Aorta (tissue), 5 donors: ENCODE data around the gene DNAJB13. TPM values are rescaled to one million over a fixed set of nuclear protein-coding genes. Genes with fewer than 3 reads are reported as not detected.

Experiments
- ATAC-seq: fragments of 200-7000 bp; cut with Tn5 transposase; one replicate; pipeline ENCODE4 v1.9.1; 2022; ENCODE audit warnings: moderate library complexity; ENCODE audit not compliant: low FRiP score
- DNase-seq, 2 donors: peaks; one replicate each; pipeline ENCODE4 v3.0.0-alpha.2; 2020
- H3K27ac ChIP-seq, 2 donors: one replicate each; pipeline ENCODE4 v1.5.1; 2013; ENCODE audit warnings: low read length in 2 of 2, mild to moderate bottlenecking in 2 of 2, moderate library complexity in 2 of 2, control low read depth in 1 of 2, inconsistent platforms in 1 of 2, low read depth in 1 of 2
- H3K27me3 ChIP-seq, 2 donors: one replicate each; pipeline ENCODE4 v1.6.1; 2013; ENCODE audit warnings: control low read depth in 1 of 2, low read length in 1 of 2, mild to moderate bottlenecking in 1 of 2, moderate library complexity in 1 of 2; ENCODE audit not compliant: insufficient read depth in 2 of 2, control insufficient read depth in 1 of 2
- H3K36me3 ChIP-seq, 2 donors: one replicate each; pipeline ENCODE4 v1.6.1; 2013; ENCODE audit warnings: control low read depth in 1 of 2, low read length in 1 of 2, mild to moderate bottlenecking in 1 of 2; ENCODE audit not compliant: insufficient read depth in 2 of 2, control insufficient read depth in 1 of 2
- H3K4me1 ChIP-seq, 2 donors: one replicate each; pipeline ENCODE4 v1.6.1; 2013; ENCODE audit warnings: low read length in 2 of 2, control low read depth in 1 of 2, mild to moderate bottlenecking in 1 of 2, moderate library complexity in 1 of 2; ENCODE audit not compliant: insufficient read depth in 2 of 2, control insufficient read depth in 1 of 2
- H3K4me3 ChIP-seq, 2 donors: one replicate each; pipeline ENCODE4 v1.5.1; 2013; ENCODE audit warnings: low read length in 2 of 2, control low read depth in 1 of 2, mild to moderate bottlenecking in 1 of 2
- H3K9me3 ChIP-seq: one replicate; pipeline ENCODE4 v1.6.1; 2013; ENCODE audit warnings: mild to moderate bottlenecking, low read length; ENCODE audit not compliant: control insufficient read depth
- WGBS, 2 donors: extraction: QIAGEN DNeasy Blood & Tissue Kit; methylation state at CpG; one replicate each; pipeline ENCODE4 v1.1.7; 2013; 5-methylcytosine and 5-hydroxymethylcytosine counted together
- intact Hi-C, 2 donors: fragments of 100-400 bp; cut with DNase I; formaldehyde crosslinking; loops; one replicate each; pipeline versions ENCODE4 v1.14.2 to v1.15.0; 2022
- polyA plus RNA-seq, 2 donors: library from polyadenylated mRNA; stranded (reverse); fragments of 200-250 nt; gene quantifications; one replicate each; pipeline ENCODE4 v1.2.3, GENCODE V29; 2013
- total RNA-seq, 2 donors: library from RNA; stranded (reverse); fragmentation: NEBNext Ultra II Directional; extraction: Animal tissue kit (Norgen Biotek cat#: 25700); gene quantifications; one replicate each; pipeline ENCODE4 v1.2.1, GENCODE V29; 2021
- donor health status: healthy with polysubstance abuse.
- donor health status: Bipolar disorder and iron deficiency.
- donor health status: DM: no; HTN: no; CAD: no.
- donor health status: DM: no; HTN: no; CAD: no.
- donor health status: DM: yes; HTN: yes; CAD: no.

The DNAJB13 gene
- total and polyA plus RNA-seq, 4 donors = not detected

DNA sequence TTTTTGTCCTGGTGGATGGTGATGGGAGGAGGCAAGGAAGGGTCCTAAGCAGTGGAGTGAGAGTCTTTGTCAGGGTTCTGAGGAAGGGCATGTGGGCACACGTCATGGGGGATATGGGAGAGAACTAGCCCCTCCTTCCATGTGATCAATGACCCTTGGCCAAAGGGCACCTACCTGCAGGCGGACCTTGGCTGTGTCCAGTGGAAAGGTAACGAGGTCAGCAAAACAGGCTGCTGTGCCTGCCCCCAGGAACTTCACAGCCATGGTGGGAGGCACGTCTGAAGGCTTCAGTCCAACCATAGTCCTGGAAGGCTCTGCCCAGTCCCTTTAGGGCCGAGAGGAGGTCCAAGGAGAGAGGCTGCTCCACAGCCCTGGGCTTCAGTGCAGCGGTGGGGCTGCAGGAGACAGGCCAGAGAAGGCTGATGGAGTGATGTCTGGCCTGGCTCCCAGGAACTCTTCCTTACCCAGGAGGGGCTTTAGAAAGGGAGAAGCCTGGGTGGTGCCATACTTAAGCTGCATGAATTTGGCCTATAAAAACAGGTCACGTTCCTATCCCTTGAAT lies 56.0 kb downstream of the DNAJB13 start:
- no peak for DNase-seq

GRCh38 chr11:74007691-74008372 lies 57.0 kb downstream of the DNAJB13 start:
- H3K4me1 ChIP-seq = no peaks in the 10 kb centered on the region
- no peak overlapping the region for H3K4me3 ChIP-seq
- no peaks in the 10 kb centered on the region for H3K27me3 ChIP-seq
- DNase-seq (no peak), ATAC-seq (no peak)
- 83 to 85% methylated on average over 6 of the region's 6 CpGs for WGBS, 2 donors
- H3K27ac ChIP-seq = no peak overlapping the region
- H3K36me3 ChIP-seq = peaks cover 0 to 7% of the 10 kb centered on the region in 2 donors
- intact Hi-C loops = no loop called here
- H3K9me3 ChIP-seq = no peaks in the 10 kb centered on the region

More for the DNA sequence above, 56.0 kb downstream of the DNAJB13 start:
- ATAC-seq = no peak
- intact Hi-C loops = no loop called here
- H3K4me1 ChIP-seq = no peaks in the 10 kb centered on the region
- WGBS, 2 donors = 83 to 85% methylated on average over 7 of the region's 7 CpGs
- no peak overlapping the region for H3K27ac ChIP-seq
- no peaks in the 10 kb centered on the region for H3K27me3 ChIP-seq
- peaks cover 2 to 7% of the 10 kb centered on the region in 2 donors for H3K36me3 ChIP-seq
- no peak overlapping the region for H3K4me3 ChIP-seq
- H3K9me3 ChIP-seq = no peaks in the 10 kb centered on the region

GRCh38 chr11:74008373-74009229 lies 57.8 kb downstream of the DNAJB13 start, which contains the start of gene UCP3:
UCP3 (minus strand) TSS chr11:74009085; CDS start chr11:74007042, 2,043 bp downstream.
- DNase-seq = no peak
- H3K4me3 ChIP-seq = no peak within 1 kb of the TSS

GRCh38 chr11:74009230-74009547 lies 58.4 kb downstream of the DNAJB13 start:
- H3K4me3 ChIP-seq = no peak overlapping the region
- no peak overlapping the region for H3K27ac ChIP-seq
- no peaks in the 10 kb centered on the region for H3K9me3 ChIP-seq
- no peak for DNase-seq
- intact Hi-C loops = no loop called here
- peaks cover 0 to under 1% of the 10 kb centered on the region in 2 donors for H3K36me3 ChIP-seq
- no peaks in the 10 kb centered on the region for H3K4me1 ChIP-seq
- ATAC-seq = no peak
- H3K27me3 ChIP-seq = no peaks in the 10 kb centered on the region
- WGBS, 2 donors = 93 to 95% methylated on average over 3 of the region's 3 CpGs

More at GRCh38 chr11:74008373-74009229, 57.8 kb downstream of the DNAJB13 start, which contains the start of gene UCP3:
- Histone ChIP-seq H3K27me3 (no peaks in the 10 kb centered on the region), H3K36me3 (peaks cover 0 to 4% of the 10 kb centered on the region in 2 donors), H3K27ac (no peak within 1 kb of the TSS), H3K4me1 (no peaks in the 10 kb centered on the region), H3K9me3 (no peaks in the 10 kb centered on the region)
- intact Hi-C loops = no loop called here
- no peak for ATAC-seq
- WGBS, 2 donors = 72 to 77% methylated on average over 9 of the region's 9 CpGs

GRCh38 chr11:74009675-74010305 lies 59.0 kb downstream of the DNAJB13 start:
- Histone ChIP-seq H3K4me1 (no peaks in the 10 kb centered on the region), H3K4me3 (no peak overlapping the region), H3K27me3 (no peaks in the 10 kb centered on the region), H3K36me3 (no peaks in the 10 kb centered on the region), H3K9me3 (no peaks in the 10 kb centered on the region), H3K27ac (no peak overlapping the region)
- WGBS, 2 donors = 87 to 91% methylated on average over 5 of the region's 5 CpGs
- intact Hi-C loops = no loop called here
- DNase-seq (no peak), ATAC-seq (no peak)

DNA sequence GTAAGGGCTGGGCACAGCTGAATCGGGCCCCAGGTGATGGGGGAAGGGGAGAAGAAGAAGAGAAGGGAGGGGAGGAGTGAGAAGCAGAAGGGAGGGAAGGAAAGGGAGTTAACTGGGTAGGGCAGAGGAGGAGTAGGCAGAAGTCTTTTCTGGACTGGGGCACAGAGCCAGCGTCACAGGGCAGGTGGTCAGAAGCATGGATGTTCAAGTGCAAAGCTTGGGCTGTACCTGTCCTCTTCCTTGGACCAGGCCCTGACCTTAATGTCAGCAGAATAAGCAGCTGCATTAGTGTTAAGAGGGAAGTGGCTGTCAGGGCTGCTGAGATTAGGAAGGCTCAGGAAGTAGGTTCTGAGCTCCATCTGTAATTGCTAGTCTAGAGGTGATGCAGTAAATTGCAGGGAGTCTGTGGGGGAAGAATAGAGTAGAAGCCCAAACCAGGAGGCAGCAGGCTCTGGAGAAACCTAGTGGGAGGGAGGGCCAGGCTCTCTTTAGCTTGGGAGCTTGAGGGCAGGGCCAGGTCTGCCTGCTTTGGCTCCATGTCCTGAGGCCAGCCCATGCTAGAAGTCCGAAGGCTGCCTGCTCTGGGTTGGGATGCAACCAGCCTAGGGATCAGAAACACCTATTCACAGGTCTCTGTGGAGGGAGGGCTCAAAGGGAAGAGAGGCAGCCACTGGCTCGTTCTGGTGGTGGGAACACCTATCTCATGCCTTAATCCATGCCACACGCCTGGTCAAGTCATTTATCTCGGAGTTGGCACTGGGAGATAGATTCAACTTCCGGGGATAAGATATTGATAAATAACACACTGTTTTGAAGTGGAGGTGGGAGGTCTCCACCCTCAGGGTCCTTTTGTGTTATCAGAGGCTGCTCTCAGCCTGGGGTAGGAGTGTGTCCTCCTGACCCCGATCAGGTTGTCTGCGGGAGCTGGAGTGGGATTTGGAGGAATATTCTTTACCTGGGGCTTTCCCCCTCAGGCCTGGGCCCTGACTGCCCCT lies 59.8 kb downstream of the DNAJB13 start:
- Histone ChIP-seq H3K4me3 (no peak overlapping the region), H3K27ac (no peak overlapping the region), H3K27me3 (no peaks in the 10 kb centered on the region), H3K36me3 (no peaks in the 10 kb centered on the region), H3K9me3 (no peaks in the 10 kb centered on the region), H3K4me1 (no peaks in the 10 kb centered on the region)
- DNase-seq = no peak
- WGBS, 2 donors = 90% methylated on average over 9 of the region's 9 CpGs
- ATAC-seq = no peak
- intact Hi-C loops = no loop called here

- no peak for DNase-seq
- WGBS, 2 donors = 92 to 94% methylated on average over 8 of the region's 8 CpGs
- Histone ChIP-seq H3K4me3 (no peak overlapping the region), H3K4me1 (no peaks in the 10 kb centered on the region), H3K9me3 (no peaks in the 10 kb centered on the region), H3K36me3 (no peaks in the 10 kb centered on the region), H3K27ac (no peak overlapping the region), H3K27me3 (no peaks in the 10 kb centered on the region)
- no peak for ATAC-seq
- intact Hi-C loops = no loop called here
Measured at GRCh38 chr11:74011360-74012073, 60.7 kb downstream of the DNAJB13 start.
